H1 (cell line): ENCODE measurements around the gene ABCG5. TPM values are rescaled to one million over a fixed set of nuclear protein-coding genes. Genes with fewer than 3 reads are reported as not detected.

ENCODE experiments used
- CTCF ChIA-PET: fragments of 300-600 bp; sonication (Branson Sonifier 250); formaldehyde crosslinking; loops from one replicate; lab custom pipeline; 2021; ENCODE audit not compliant: partially characterized antibody; lab: Charles Lee
- POLR2A ChIA-PET: fragments of 300-600 bp; sonication (Branson Sonifier 250); formaldehyde crosslinking; loops from one replicate; lab custom pipeline; 2021; ENCODE audit warnings: inconsistent platforms; ENCODE audit not compliant: partially characterized antibody; lab: Charles Lee
- DNase-seq, 2 experiments: peaks; one replicate each; pipeline versions ENCODE4 v3.0.0 to v3.0.0-alpha.2; 2010 to 2022; ENCODE audit warnings: low spot score in 2 of 2, low read depth in 1 of 2, mixed read lengths in 1 of 2
- FAIRE-seq: peaks from 2 replicates; lab custom pipeline; 2011; peaks lifted over from hg19 to GRCh38; lab: Jason Lieb, UNC
- H2AFZ ChIP-seq: 2 replicates; pipeline ENCODE4 v1.8.1; 2012; ENCODE audit warnings: low read length, inconsistent platforms
- H2AK5ac ChIP-seq: 2 replicates; pipeline ENCODE4 v1.6.1; 2013; ENCODE audit warnings: low read depth, low read length
- H2BK120ac ChIP-seq: replicated peaks from 2 replicates; pipeline ENCODE3; 2013; ENCODE audit warnings: low read depth, low read length, inconsistent platforms
- H2BK12ac ChIP-seq: 2 replicates; pipeline ENCODE4 v1.6.1; 2013; ENCODE audit warnings: low read depth, low read length
- H2BK15ac ChIP-seq: 2 replicates; pipeline ENCODE4 v1.6.1; 2013; ENCODE audit warnings: low read length
- H2BK20ac ChIP-seq: 2 replicates; pipeline ENCODE4 v1.6.1; 2013; ENCODE audit warnings: low read length
- H2BK5ac ChIP-seq: 2 replicates; pipeline ENCODE4 v1.6.1; 2013; ENCODE audit warnings: low read depth, low read length
- H3K14ac ChIP-seq: 2 replicates; pipeline ENCODE4 v1.6.1; 2013; ENCODE audit warnings: inconsistent platforms; ENCODE audit not compliant: insufficient read length
- H3K18ac ChIP-seq: 2 replicates; pipeline ENCODE4 v1.6.1; 2013; ENCODE audit warnings: low read length; ENCODE audit errors: extremely low read depth
- H3K23ac ChIP-seq: 2 replicates; pipeline ENCODE4 v1.6.1; 2013; ENCODE audit warnings: inconsistent platforms; ENCODE audit not compliant: insufficient read length
- H3K23me2 ChIP-seq: 2 replicates; pipeline ENCODE4 v1.6.1; 2013; ENCODE audit warnings: low read depth, low read length
- H3K27ac ChIP-seq: 2 replicates; pipeline ENCODE4 v1.6.1; 2011; ENCODE audit warnings: low read depth, low read length, inconsistent platforms
- H3K27me3 ChIP-seq, 4 experiments: replicated peaks in 1 of 4; 1 replicate in 1 of 4; 2 replicates in 3 of 4; pipeline versions ENCODE4 v1.6.1 to v1.8.1; 2011 to 2013; ENCODE audit warnings: low read length in 3 of 4, mild to moderate bottlenecking in 3 of 4, inconsistent platforms in 2 of 4, mixed read lengths in 2 of 4, moderate library complexity in 1 of 4; ENCODE audit not compliant: control insufficient read depth in 3 of 4, insufficient read depth in 3 of 4; ENCODE audit errors: extremely low read depth in 1 of 4
- H3K36me3 ChIP-seq, 4 experiments: 2 replicates each; pipeline versions ENCODE4 v1.6.1 to v1.8.1; 2011 to 2013; ENCODE audit warnings: mild to moderate bottlenecking in 4 of 4, low read length in 3 of 4, moderate library complexity in 2 of 4, control low read depth in 1 of 4, inconsistent platforms in 1 of 4; ENCODE audit not compliant: insufficient read depth in 4 of 4, control insufficient read depth in 2 of 4
- H3K4ac ChIP-seq: replicated peaks from 2 replicates; pipeline ENCODE3; 2013; ENCODE audit warnings: low read length, low read depth, mixed read lengths, inconsistent platforms; ENCODE audit not compliant: insufficient read length
- H3K4me1 ChIP-seq, 4 experiments: replicated peaks in 1 of 4; 1 replicate in 1 of 4; 2 replicates in 3 of 4; pipeline versions ENCODE4 v1.6.1 to v1.8.1; 2011 to 2013; ENCODE audit warnings: low read length in 3 of 4, inconsistent platforms in 2 of 4, mixed read lengths in 1 of 4; ENCODE audit not compliant: insufficient read depth in 4 of 4, control insufficient read depth in 3 of 4
- H3K4me2 ChIP-seq, 2 experiments: 2 replicates each; pipeline versions ENCODE4 v1.6.1 to v1.8.1; 2011 to 2013; ENCODE audit warnings: low read depth in 2 of 2, low read length in 2 of 2, control low read depth in 1 of 2, inconsistent platforms in 1 of 2, mild to moderate bottlenecking in 1 of 2; ENCODE audit not compliant: insufficient read depth in 1 of 2
- H3K4me3 ChIP-seq, 4 experiments: fragments of 200-600, 300-600 bp in 1 of 4; sonication (generic), shearing (Covaris generic), sonication (Bioruptor Twin) in 1 of 4; 2 replicates each; pipeline versions ENCODE4 v1.5.1 to v1.8.1; 2011 to 2016; ENCODE audit warnings: low read length in 4 of 4, low read depth in 3 of 4, control low read depth in 2 of 4, inconsistent platforms in 2 of 4, mild to moderate bottlenecking in 2 of 4, mixed read lengths in 1 of 4, moderate library complexity in 1 of 4; ENCODE audit not compliant: insufficient read depth in 2 of 4; ENCODE audit errors: extremely low read depth in 1 of 4
- H3K56ac ChIP-seq: replicated peaks from 2 replicates; pipeline ENCODE3; 2013; ENCODE audit warnings: low read depth, mild to moderate bottlenecking, mixed read lengths, low read length, inconsistent platforms; ENCODE audit not compliant: insufficient read length
- H3K79me1 ChIP-seq: 2 replicates; pipeline ENCODE4 v1.6.1; 2013; ENCODE audit warnings: low read depth, low read length, control low read depth
- H3K79me2 ChIP-seq, 2 experiments: 2 replicates each; pipeline versions ENCODE4 v1.6.1 to v1.8.1; 2012 to 2013; ENCODE audit warnings: low read length in 2 of 2, mild to moderate bottlenecking in 2 of 2, inconsistent platforms in 1 of 2; ENCODE audit not compliant: insufficient read depth in 2 of 2, control insufficient read depth in 1 of 2
- H3K9ac ChIP-seq, 4 experiments: replicated peaks in 1 of 4; 1 replicate in 1 of 4; 2 replicates in 3 of 4; pipeline versions ENCODE4 v1.6.1 to v1.8.1; 2011 to 2013; ENCODE audit warnings: low read depth in 3 of 4, low read length in 3 of 4, control low read depth in 2 of 4, mild to moderate bottlenecking in 2 of 4, moderate library complexity in 2 of 4, inconsistent platforms in 1 of 4; ENCODE audit errors: extremely low read depth in 1 of 4
- H3K9me3 ChIP-seq, 2 experiments: 2 replicates each; pipeline versions ENCODE4 v1.6.1 to v1.8.1; 2012 to 2013; ENCODE audit warnings: mild to moderate bottlenecking in 2 of 2, moderate library complexity in 2 of 2, control low read depth in 1 of 2, inconsistent platforms in 1 of 2, low read depth in 1 of 2, low read length in 1 of 2, mixed read lengths in 1 of 2; ENCODE audit not compliant: insufficient read depth in 2 of 2
- H4K20me1 ChIP-seq, 2 experiments: replicated peaks in 1 of 2; 2 replicates each; pipeline versions ENCODE3 to v1.8.1; 2011 to 2013; ENCODE audit warnings: inconsistent platforms in 2 of 2, low read length in 2 of 2, mild to moderate bottlenecking in 1 of 2; ENCODE audit not compliant: insufficient read depth in 2 of 2, control insufficient read depth in 1 of 2
- H4K5ac ChIP-seq: 2 replicates; pipeline ENCODE4 v1.6.1; 2013; ENCODE audit warnings: low read length, low read depth, mixed read lengths, inconsistent platforms; ENCODE audit not compliant: insufficient read length
- H4K8ac ChIP-seq: 2 replicates; pipeline ENCODE4 v1.8.0; 2013; ENCODE audit warnings: mild to moderate bottlenecking, moderate library complexity, low read length, inconsistent platforms; ENCODE audit not compliant: insufficient read depth; ENCODE audit errors: extremely low read depth
- H4K91ac ChIP-seq: replicated peaks from 2 replicates; pipeline ENCODE3; 2013; ENCODE audit warnings: low read length, mixed read lengths, inconsistent platforms; ENCODE audit not compliant: insufficient read length
- CREB1 ChIP-seq: IDR thresholded peaks from 2 replicates; pipeline ENCODE4 v1.6.1; 2012; ENCODE audit warnings: inconsistent platforms
- WGBS, 2 experiments: shearing (Covaris generic) in 1 of 2; methylation state at CpG; one replicate each; pipeline versions ENCODE4 v1.1.6 to v1.1.7; 2013 to 2015; ENCODE audit warnings: low lambda C conversion rate in 2 of 2, mixed read lengths in 2 of 2, inconsistent platforms in 1 of 2, low coverage in 1 of 2, missing lambda C conversion rate in 1 of 2; ENCODE audit not compliant: insufficient replicate concordance in 2 of 2, insufficient coverage in 1 of 2, insufficient read length in 1 of 2; ENCODE audit errors: extremely low coverage in 1 of 2, missing lambda C conversion rate in 1 of 2; 5-methylcytosine and 5-hydroxymethylcytosine counted together
- polyA plus RNA-seq, 7 experiments: library from polyadenylated mRNA; depleted of rRNA in 3 of 7; stranded (reverse) in 5 of 7; unstranded in 2 of 7; fragments of >200 nt in 5 of 7; fragments of 200-250 nt in 2 of 7; gene quantifications; 1 replicate in 5 of 7; 2 replicates in 1 of 7; 4 replicates in 1 of 7; pipeline versions ENCODE4 v1.2.1 to v1.2.3, GENCODE V29; 2011 to 2013; ENCODE audit warnings: missing spikeins in 2 of 7, mixed read lengths in 2 of 7
- total RNA-seq: library from RNA; stranded (reverse); fragmentation: NEBNext Ultra II Directional; extraction: Animal tissue kit (Norgen Biotek cat#: 25700); gene quantifications from 2 replicates; pipeline ENCODE4 v1.2.1, GENCODE V29; 2021

The ABCG5 gene
- total and polyA plus RNA-seq, 2 of the 8 experiments (the other 6 are each of a cell fraction or from before 2014, with no cell fraction given): not detected

- H3K9ac ChIP-seq: no peak overlapping the region
- H3K9me3 ChIP-seq: no peaks in the 10 kb centered on the region
- no peaks in the 10 kb centered on the region for H3K23me2 ChIP-seq
- no peak overlapping the region for H2AFZ ChIP-seq
- H3K36me3 ChIP-seq: no peaks in the 10 kb centered on the region
- POLR2A ChIA-PET: interaction anchor here (0.7 kb wide), 1 partner anchor 30 kb away, joined by 3 read pairs; no protein-coding TSS in a partner anchor
- H4K8ac ChIP-seq: no peak overlapping the region
- H3K27me3 ChIP-seq: no peaks in the 10 kb centered on the region
- no peak overlapping the region for H2BK120ac ChIP-seq
- no peaks in the 10 kb centered on the region for H3K4me1 ChIP-seq
- DNase-seq (no peak), FAIRE-seq (no peak)
- no peak overlapping the region for H3K56ac ChIP-seq
- H4K5ac ChIP-seq: no peak overlapping the region
- no peak overlapping the region for H2BK15ac ChIP-seq
- H3K14ac ChIP-seq: no peak overlapping the region
- H3K4me2 ChIP-seq: no peak overlapping the region
- no peak overlapping the region for H4K91ac ChIP-seq
- no peak overlapping the region for H3K23ac ChIP-seq
- no peak overlapping the region for H2BK12ac ChIP-seq
- no peak overlapping the region for H2BK5ac ChIP-seq
- H3K18ac ChIP-seq: no peak overlapping the region
- no peaks in the 10 kb centered on the region for H3K79me2 ChIP-seq
- CTCF ChIA-PET: no interaction called here
- no peaks in the 10 kb centered on the region for H3K79me1 ChIP-seq
- no peaks in the 10 kb centered on the region for H4K20me1 ChIP-seq
- no peak overlapping the region for H3K27ac ChIP-seq
- no peak overlapping the region for H2AK5ac ChIP-seq
- 92% methylated on average over 4 of the region's 4 CpGs; no CpG with 5 or more reads in 1 of the 2 experiments for WGBS, 2 experiments
- H3K4ac ChIP-seq: no peak overlapping the region
- no peak overlapping the region for H2BK20ac ChIP-seq
- no peak overlapping the region for H3K4me3 ChIP-seq
- TF ChIP-seq CREB1: no peak
Measured at GRCh38 chr2:43766006-43766405, 72.6 kb downstream of the ABCG5 start.
